RWPE1 (cell line): ENCODE data around the gene DUSP22.

Experiments
- CTCF ChIA-PET: fragments of 350-600 bp; sonication (Branson Sonifier 250); formaldehyde crosslinking; extraction: SDS; loops from one replicate; lab custom pipeline; 2021; lab: Yijun Ruan, JAX
- POLR2A ChIA-PET: fragments of 400-600 bp; formaldehyde crosslinking; extraction: SDS; loops from one replicate; lab custom pipeline; 2020; ENCODE audit warnings: antibody characterized with exemption; ENCODE audit not compliant: low non-redundant PET; lab: Yijun Ruan, JAX
- DNase-seq: peaks from one replicate; pipeline ENCODE4 v3.0.0; 2012; ENCODE audit warnings: low spot score
- H3K27ac ChIP-seq: fragments of 450-650 bp; 2 replicates; pipeline ENCODE4 v1.5.1; 2017
- CTCF ChIP-seq: fragments of 450-650 bp; conservative IDR thresholded peaks from 2 replicates; pipeline ENCODE4 v1.5.1; 2017; ENCODE audit warnings: low read depth, mild to moderate bottlenecking

Gene DUSP22

GRCh38 chr6:359261-360035 is 67.2 kb downstream of the DUSP22 start:
- ChIA-PET POLR2A (no interaction called here), CTCF (no interaction called here)
- no peak for TF ChIP-seq CTCF
- no peak overlapping the region for H3K27ac ChIP-seq
- no peak for DNase-seq

- ChIA-PET CTCF (no interaction called here), POLR2A (no interaction called here)
- no peak overlapping the region for H3K27ac ChIP-seq
- TF ChIP-seq CTCF: no peak
- no peak for DNase-seq
These were observed 68.1 kb downstream of the DUSP22 start for GRCh38 chr6:360349-360748.

- TF ChIP-seq CTCF: no peak
- POLR2A ChIA-PET: no interaction called here
- no peak for DNase-seq
- CTCF ChIA-PET: no interaction called here
- H3K27ac ChIP-seq: no peak overlapping the region
These were observed 68.6 kb downstream of the DUSP22 start for GRCh38 chr6:360764-361373.

GRCh38 chr6:361411-362132 is 69.3 kb downstream of the DUSP22 start:
- DNase-seq: no peak
- no peak overlapping the region for H3K27ac ChIP-seq
- ChIA-PET POLR2A (no interaction called here), CTCF (no interaction called here)
- TF ChIP-seq CTCF: no peak

GRCh38 chr6:362231-362923 is 70.1 kb downstream of the DUSP22 start:
- CTCF ChIA-PET: no interaction called here
- H3K27ac ChIP-seq: no peak overlapping the region
- POLR2A ChIA-PET: no interaction called here

More at GRCh38 chr6:362231-362923, 70.1 kb downstream of the DUSP22 start:
- no peak for TF ChIP-seq CTCF
- DNase-seq: no peak
